ENCODE data around the gene FOXP4. TPM values are rescaled to one million over a fixed set of nuclear protein-coding genes. Genes with fewer than 3 reads are reported as not detected.
"Not testable (repeated sequence)": the region's sequence is repeated elsewhere in the genome, so short reads cannot be mapped to it uniquely, and the experiment has no call there.

Gene FOXP4
- total and polyA plus RNA-seq, 5 donors from 2014 or later = 0.26 to 9.9 (median 0.38) TPM

GRCh38 chr6:41605649-41606048, 59.5 kb downstream of the FOXP4 start:
- Mint-ChIP-seq H3K27ac (no peak overlapping the region), H3K9me3 (peaks cover 0 to 1% (median 0%) of the 10 kb centered on the region in 7 donors), H3K27me3 (peaks cover 25% of the 10 kb centered on the region), H3K4me1 (peaks cover 0 to 10% (median 6%) of the 10 kb centered on the region in 4 donors), H3K36me3 (no peaks in the 10 kb centered on the region), H3K4me3 (no peak overlapping the region)
- Histone ChIP-seq H3K27me3 (ENCODE audit: control insufficient read depth, insufficient read depth, low read length) (no peaks in the 10 kb centered on the region), H3K36me3 (ENCODE audit: control insufficient read depth, insufficient read depth, low read length) (no peaks in the 10 kb centered on the region), H3K27ac (ENCODE audit: insufficient read depth, low read length, poor library complexity, severe bottlenecking) (no peak overlapping the region), H3K4me3 (ENCODE audit: low read depth, low read length) (no peak overlapping the region), H3K9me3 (ENCODE audit: control insufficient read depth in 2 of 2, low read length in 2 of 2) (no peaks in the 10 kb centered on the region), H3K4me1 (ENCODE audit: control insufficient read depth, insufficient read depth, low read length, poor library complexity, severe bottlenecking) (peaks cover 8% of the 10 kb centered on the region)
- DNase-seq = no peak
- ATAC-seq (ENCODE audit: low read depth in 2 of 2) = no peak

GRCh38 chr6:41607036-41607435, 60.9 kb downstream of the FOXP4 start:
- Histone ChIP-seq H3K27ac (ENCODE audit: insufficient read depth, low read length, poor library complexity, severe bottlenecking) (no peak overlapping the region), H3K4me3 (ENCODE audit: low read depth, low read length) (no peak overlapping the region), H3K36me3 (ENCODE audit: control insufficient read depth, insufficient read depth, low read length) (no peaks in the 10 kb centered on the region), H3K9me3 (ENCODE audit: control insufficient read depth in 2 of 2, low read length in 2 of 2) (no peaks in the 10 kb centered on the region), H3K4me1 (ENCODE audit: control insufficient read depth, insufficient read depth, low read length, poor library complexity, severe bottlenecking) (peaks cover 8% of the 10 kb centered on the region), H3K27me3 (ENCODE audit: control insufficient read depth, insufficient read depth, low read length) (no peaks in the 10 kb centered on the region)
- H3K4me3 Mint-ChIP-seq = no peak overlapping the region
- peaks cover 22% of the 10 kb centered on the region for H3K27me3 Mint-ChIP-seq
- peaks cover 0 to 10% (median 6%) of the 10 kb centered on the region in 4 donors for H3K4me1 Mint-ChIP-seq
- no peak for ATAC-seq (ENCODE audit: low read depth in 2 of 2)
- DNase-seq = no peak
- no peaks in the 10 kb centered on the region for H3K36me3 Mint-ChIP-seq
- H3K9me3 Mint-ChIP-seq = no peaks in the 10 kb centered on the region
- H3K27ac Mint-ChIP-seq = no peak overlapping the region

GRCh38 chr6:41607736-41608135, 61.6 kb downstream of the FOXP4 start:
- Histone ChIP-seq H3K36me3 (ENCODE audit: control insufficient read depth, insufficient read depth, low read length) (no peaks in the 10 kb centered on the region), H3K4me3 (ENCODE audit: low read depth, low read length) (no peak overlapping the region), H3K27ac (ENCODE audit: insufficient read depth, low read length, poor library complexity, severe bottlenecking) (no peak overlapping the region), H3K4me1 (ENCODE audit: control insufficient read depth, insufficient read depth, low read length, poor library complexity, severe bottlenecking) (peaks cover 6% of the 10 kb centered on the region), H3K9me3 (ENCODE audit: control insufficient read depth in 2 of 2, low read length in 2 of 2) (no peaks in the 10 kb centered on the region), H3K27me3 (ENCODE audit: control insufficient read depth, insufficient read depth, low read length) (no peaks in the 10 kb centered on the region)
- Mint-ChIP-seq H3K4me1 (peaks cover 0 to 9% (median 4%) of the 10 kb centered on the region in 4 donors), H3K27me3 (peaks cover 17% of the 10 kb centered on the region), H3K27ac (no peak overlapping the region), H3K36me3 (no peaks in the 10 kb centered on the region), H3K9me3 (peaks cover 0 to 5% (median 2%) of the 10 kb centered on the region in 7 donors), H3K4me3 (no peak overlapping the region)
- DNase-seq = no peak
- no peak for ATAC-seq (ENCODE audit: low read depth in 2 of 2)

- Mint-ChIP-seq H3K4me3 (no peak overlapping the region), H3K36me3 (no peaks in the 10 kb centered on the region), H3K27ac (peak overlapping the region in 1 of 3 donors; percentile 26), H3K4me1 (peaks cover 0 to under 1% (median 0%) of the 10 kb centered on the region in 4 donors), H3K9me3 (peaks cover 0 to 9% (median 2%) of the 10 kb centered on the region in 7 donors), H3K27me3 (peaks cover 12% of the 10 kb centered on the region)
- Histone ChIP-seq H3K36me3 (ENCODE audit: control insufficient read depth, insufficient read depth, low read length) (no peaks in the 10 kb centered on the region), H3K27me3 (ENCODE audit: control insufficient read depth, insufficient read depth, low read length) (no peaks in the 10 kb centered on the region), H3K4me1 (ENCODE audit: control insufficient read depth, insufficient read depth, low read length, poor library complexity, severe bottlenecking) (no peaks in the 10 kb centered on the region), H3K9me3 (ENCODE audit: control insufficient read depth in 2 of 2, low read length in 2 of 2) (peaks cover 0 to 2% of the 10 kb centered on the region in 2 experiments), H3K4me3 (ENCODE audit: low read depth, low read length) (no peak overlapping the region), H3K27ac (ENCODE audit: insufficient read depth, low read length, poor library complexity, severe bottlenecking) (no peak overlapping the region)
- no peak for ATAC-seq (ENCODE audit: low read depth in 2 of 2)
- no peak for DNase-seq
These were observed 62.4 kb downstream of the FOXP4 start for GRCh38 chr6:41608443-41609151.

GRCh38 chr6:41614715-41615114, 68.5 kb downstream of the FOXP4 start:
- H3K36me3 Mint-ChIP-seq = no peaks in the 10 kb centered on the region
- Histone ChIP-seq H3K4me3 (ENCODE audit: low read depth, low read length) (no peak overlapping the region), H3K36me3 (ENCODE audit: control insufficient read depth, insufficient read depth, low read length) (no peaks in the 10 kb centered on the region), H3K27ac (ENCODE audit: insufficient read depth, low read length, poor library complexity, severe bottlenecking) (no peak overlapping the region), H3K27me3 (ENCODE audit: control insufficient read depth, insufficient read depth, low read length) (no peaks in the 10 kb centered on the region), H3K9me3 (ENCODE audit: control insufficient read depth in 2 of 2, low read length in 2 of 2) (peaks cover 0 to 2% of the 10 kb centered on the region in 2 experiments), H3K4me1 (ENCODE audit: control insufficient read depth, insufficient read depth, low read length, poor library complexity, severe bottlenecking) (no peaks in the 10 kb centered on the region)
- H3K27ac Mint-ChIP-seq = no peak overlapping the region
- DNase-seq (no peak), ATAC-seq (ENCODE audit: low read depth in 2 of 2) (no peak)
- no peaks in the 10 kb centered on the region for H3K4me1 Mint-ChIP-seq
- peaks cover 0 to 11% (median 2%) of the 10 kb centered on the region in 7 donors for H3K9me3 Mint-ChIP-seq
- peaks cover 20% of the 10 kb centered on the region for H3K27me3 Mint-ChIP-seq
- H3K4me3 Mint-ChIP-seq = no peak overlapping the region

GRCh38 chr6:41615311-41615710, 69.1 kb downstream of the FOXP4 start:
- Mint-ChIP-seq H3K4me3 (no peak overlapping the region), H3K27me3 (peaks cover 20% of the 10 kb centered on the region), H3K36me3 (no peaks in the 10 kb centered on the region), H3K27ac (no peak overlapping the region), H3K4me1 (no peaks in the 10 kb centered on the region), H3K9me3 (peaks cover 0 to 11% (median 2%) of the 10 kb centered on the region in 7 donors)
- Histone ChIP-seq H3K4me3 (ENCODE audit: low read depth, low read length) (no peak overlapping the region), H3K27me3 (ENCODE audit: control insufficient read depth, insufficient read depth, low read length) (no peaks in the 10 kb centered on the region), H3K4me1 (ENCODE audit: control insufficient read depth, insufficient read depth, low read length, poor library complexity, severe bottlenecking) (no peaks in the 10 kb centered on the region), H3K9me3 (ENCODE audit: control insufficient read depth in 2 of 2, low read length in 2 of 2) (peaks cover 0 to 2% of the 10 kb centered on the region in 2 experiments), H3K27ac (ENCODE audit: insufficient read depth, low read length, poor library complexity, severe bottlenecking) (no peak overlapping the region), H3K36me3 (ENCODE audit: control insufficient read depth, insufficient read depth, low read length) (no peaks in the 10 kb centered on the region)
- DNase-seq (no peak), ATAC-seq (ENCODE audit: low read depth in 2 of 2) (no peak)

- Mint-ChIP-seq H3K4me1 (no peaks in the 10 kb centered on the region), H3K9me3 (peaks cover 0 to 13% (median 3%) of the 10 kb centered on the region in 7 donors), H3K27me3 (peaks cover 35% of the 10 kb centered on the region), H3K27ac (no peak overlapping the region), H3K36me3 (no peaks in the 10 kb centered on the region), H3K4me3 (no peak overlapping the region)
- ATAC-seq (ENCODE audit: low read depth in 2 of 2) (no peak), DNase-seq (no peak)
- H3K4me1 ChIP-seq (ENCODE audit: control insufficient read depth, insufficient read depth, low read length, poor library complexity, severe bottlenecking) = no peaks in the 10 kb centered on the region
- H3K4me3 ChIP-seq (ENCODE audit: low read depth, low read length) = no peak overlapping the region
- H3K27me3 ChIP-seq (ENCODE audit: control insufficient read depth, insufficient read depth, low read length) = peaks cover 5% of the 10 kb centered on the region
- H3K27ac ChIP-seq (ENCODE audit: insufficient read depth, low read length, poor library complexity, severe bottlenecking) = no peak overlapping the region
- peaks cover 0 to 3% of the 10 kb centered on the region in 2 experiments for H3K9me3 ChIP-seq (ENCODE audit: control insufficient read depth in 2 of 2, low read length in 2 of 2)
- H3K36me3 ChIP-seq (ENCODE audit: control insufficient read depth, insufficient read depth, low read length) = no peaks in the 10 kb centered on the region
These were observed 72.4 kb downstream of the FOXP4 start for GRCh38 chr6:41618598-41618997.

- not testable (repeated sequence) for ATAC-seq (ENCODE audit: low read depth in 2 of 2); H3K27ac ChIP-seq (ENCODE audit: insufficient read depth, low read length, poor library complexity, severe bottlenecking); H3K4me3 Mint-ChIP-seq; DNase-seq; H3K9me3 ChIP-seq (ENCODE audit: control insufficient read depth in 2 of 2, low read length in 2 of 2); H3K27ac Mint-ChIP-seq; H3K36me3 ChIP-seq (ENCODE audit: control insufficient read depth, insufficient read depth, low read length); H3K36me3 Mint-ChIP-seq; H3K4me1 ChIP-seq (ENCODE audit: control insufficient read depth, insufficient read depth, low read length, poor library complexity, severe bottlenecking); H3K27me3 ChIP-seq (ENCODE audit: control insufficient read depth, insufficient read depth, low read length); H3K4me1 Mint-ChIP-seq; H3K4me3 ChIP-seq (ENCODE audit: low read depth, low read length)
- Mint-ChIP-seq H3K9me3 (peaks cover 0 to 13% (median 3%) of the 10 kb centered on the region in 7 donors), H3K27me3 (peaks cover 39% of the 10 kb centered on the region)
These were observed 73.0 kb downstream of the FOXP4 start for GRCh38 chr6:41619193-41619592.

Data from CD4-positive, CD25-positive, alpha-beta regulatory T cell (primary cell).